Loucy (cell line): ENCODE results near the gene S100A12.
"Not testable (repeated sequence)": the region's sequence is repeated elsewhere in the genome, so short reads cannot be mapped to it uniquely, and the experiment has no call there.

Experiments
- CTCF ChIP-seq: fragments of 200-600 bp; sonication (generic); conservative IDR thresholded peaks from 2 replicates; pipeline ENCODE4 v1.5.1; 2014; ENCODE audit warnings: mild to moderate bottlenecking, antibody characterized with exemption, low read length
- EZH2phosphoT487 ChIP-seq: fragments of 200-600 bp; IDR thresholded peaks from 2 replicates; pipeline ENCODE4 v1.6.1; 2018; ENCODE audit warnings: antibody characterized with exemption, mild to moderate bottlenecking, moderate library complexity, borderline replicate concordance

- TF ChIP-seq CTCF, EZH2phosphoT487: not testable (repeated sequence)
Measured at GRCh38 chr1:153407274-153407673, 31.9 kb upstream of the S100A12 start.
